LNCaP clone FGC (cell line): ENCODE data around the gene NUP205.

ENCODE experiments used
- DNase-seq: peaks from one replicate; pipeline ENCODE4 v3.0.0-alpha.2; 2011; ENCODE audit warnings: low read depth
- H3K4me3 ChIP-seq: 2 replicates; pipeline ENCODE4 v1.5.1; 2011; ENCODE audit warnings: mild to moderate bottlenecking, low read depth, low read length, control low read depth
- TF ChIP-seq, protein P1 (sequence below): IDR thresholded peaks from 2 replicates; pipeline ENCODE4 v1.5.1; 2012; ENCODE audit warnings: mild to moderate bottlenecking; ENCODE audit not compliant: control insufficient read depth, insufficient read depth; ENCODE audit errors: extremely low read depth

NUP205 gene

DNA sequence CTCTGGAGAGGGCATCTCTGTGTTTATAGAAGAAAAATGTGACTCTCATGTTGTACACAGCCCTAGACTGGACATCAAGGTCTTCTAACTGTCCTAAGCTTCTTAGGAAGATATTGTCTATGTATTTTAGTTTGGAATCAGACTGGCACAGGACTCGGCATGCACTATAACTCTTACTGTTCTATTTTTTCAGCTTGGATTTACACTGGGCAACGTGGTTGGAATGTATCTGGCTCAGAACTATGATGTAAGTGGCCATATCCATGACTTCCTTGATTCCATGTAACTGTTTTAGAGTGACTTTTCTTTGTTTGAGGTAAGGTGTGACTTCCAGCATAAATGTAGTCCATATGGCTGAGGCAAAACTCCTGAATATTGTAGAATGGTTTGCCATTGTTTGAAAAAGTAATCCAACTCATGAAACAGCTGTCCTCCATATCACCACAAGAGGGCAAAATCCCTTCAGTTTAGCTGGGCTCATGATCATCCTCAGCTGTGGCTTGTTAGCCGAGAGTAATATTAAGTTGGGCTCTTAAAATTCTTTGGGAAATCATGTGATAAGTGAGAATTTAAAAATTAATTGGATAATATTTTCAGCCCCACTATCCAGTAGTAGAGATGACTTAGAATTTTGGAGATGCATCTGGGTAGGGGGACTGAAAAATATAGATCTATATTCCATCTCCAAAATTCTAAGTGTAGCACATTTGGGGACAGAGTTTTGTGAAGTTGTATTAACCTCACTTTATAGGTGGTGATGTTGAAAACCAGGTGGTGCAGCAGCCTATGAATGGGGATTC, 115.0 kb downstream of the NUP205 start:
- H3K4me3 ChIP-seq, result no peak overlapping the region
- TF ChIP-seq, protein P1, sequence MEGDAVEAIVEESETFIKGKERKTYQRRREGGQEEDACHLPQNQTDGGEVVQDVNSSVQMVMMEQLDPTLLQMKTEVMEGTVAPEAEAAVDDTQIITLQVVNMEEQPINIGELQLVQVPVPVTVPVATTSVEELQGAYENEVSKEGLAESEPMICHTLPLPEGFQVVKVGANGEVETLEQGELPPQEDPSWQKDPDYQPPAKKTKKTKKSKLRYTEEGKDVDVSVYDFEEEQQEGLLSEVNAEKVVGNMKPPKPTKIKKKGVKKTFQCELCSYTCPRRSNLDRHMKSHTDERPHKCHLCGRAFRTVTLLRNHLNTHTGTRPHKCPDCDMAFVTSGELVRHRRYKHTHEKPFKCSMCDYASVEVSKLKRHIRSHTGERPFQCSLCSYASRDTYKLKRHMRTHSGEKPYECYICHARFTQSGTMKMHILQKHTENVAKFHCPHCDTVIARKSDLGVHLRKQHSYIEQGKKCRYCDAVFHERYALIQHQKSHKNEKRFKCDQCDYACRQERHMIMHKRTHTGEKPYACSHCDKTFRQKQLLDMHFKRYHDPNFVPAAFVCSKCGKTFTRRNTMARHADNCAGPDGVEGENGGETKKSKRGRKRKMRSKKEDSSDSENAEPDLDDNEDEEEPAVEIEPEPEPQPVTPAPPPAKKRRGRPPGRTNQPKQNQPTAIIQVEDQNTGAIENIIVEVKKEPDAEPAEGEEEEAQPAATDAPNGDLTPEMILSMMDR, result peak; percentile 82
- no peak for DNase-seq

DNA sequence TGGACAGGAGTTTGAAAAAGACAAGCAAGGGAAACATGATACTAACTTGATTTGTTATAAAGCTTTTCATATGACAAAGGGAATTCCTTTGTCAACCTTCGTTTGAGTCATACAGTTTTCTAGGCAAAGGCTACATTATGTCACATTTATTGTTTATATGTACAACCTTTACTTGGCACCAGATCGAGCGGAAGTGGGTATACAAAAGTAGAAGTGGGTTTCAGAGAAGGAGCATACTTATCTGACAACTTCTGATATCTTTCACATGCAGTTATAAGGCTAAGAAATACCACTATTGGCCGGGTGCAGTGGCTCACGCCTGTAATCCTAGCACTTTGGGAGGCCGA, 115.6 kb downstream of the NUP205 start:
- no peak for DNase-seq
- TF ChIP-seq, protein P1, result no peak
- H3K4me3 ChIP-seq, result no peak overlapping the region

DNA sequence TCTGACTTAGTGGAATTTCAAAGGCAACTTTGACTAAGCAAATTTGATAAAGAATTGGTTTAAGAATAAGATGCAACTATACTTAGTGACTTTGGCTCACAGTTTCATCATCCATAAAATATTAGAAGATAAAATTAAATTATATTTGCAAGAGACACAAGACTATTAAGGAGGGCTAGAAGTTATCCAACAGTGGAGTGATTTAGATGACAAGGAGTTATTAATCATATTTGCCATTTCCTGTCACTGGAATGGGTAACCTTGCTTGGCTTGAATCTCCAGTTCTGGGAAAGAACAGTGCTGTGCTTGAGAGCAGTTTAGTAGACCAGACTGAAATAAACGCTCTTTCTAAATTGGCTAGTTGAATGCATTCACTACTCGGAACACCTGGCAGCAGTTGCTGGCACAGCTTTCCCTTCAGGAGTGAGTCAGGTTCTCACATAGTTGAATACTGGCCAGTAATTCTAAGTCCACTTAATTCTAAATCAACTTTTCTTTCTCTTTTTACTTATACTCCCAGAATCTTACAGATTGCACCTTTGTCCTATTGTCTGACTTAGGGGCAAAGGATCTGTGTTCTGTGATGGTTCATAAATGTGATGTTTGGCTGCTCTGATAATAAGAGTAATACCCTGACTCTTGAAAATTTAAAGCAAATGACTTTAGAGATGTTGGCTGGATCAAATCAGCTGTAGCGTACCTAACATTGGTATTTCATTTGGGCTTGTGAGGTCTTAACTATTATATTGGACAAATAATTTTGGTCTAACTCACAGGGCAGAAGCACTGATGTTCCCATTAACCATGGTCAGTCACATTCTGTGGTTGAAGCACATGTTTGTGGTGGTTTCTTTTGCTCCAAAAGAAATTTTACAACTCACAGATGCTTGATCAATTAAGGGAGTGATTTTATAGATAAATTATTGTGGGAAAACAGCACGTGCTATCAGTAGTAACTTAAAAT, 121.2 kb downstream of the NUP205 start:
- TF ChIP-seq, protein P1, result no peak
- DNase-seq, result peak; percentile 91

DNA sequence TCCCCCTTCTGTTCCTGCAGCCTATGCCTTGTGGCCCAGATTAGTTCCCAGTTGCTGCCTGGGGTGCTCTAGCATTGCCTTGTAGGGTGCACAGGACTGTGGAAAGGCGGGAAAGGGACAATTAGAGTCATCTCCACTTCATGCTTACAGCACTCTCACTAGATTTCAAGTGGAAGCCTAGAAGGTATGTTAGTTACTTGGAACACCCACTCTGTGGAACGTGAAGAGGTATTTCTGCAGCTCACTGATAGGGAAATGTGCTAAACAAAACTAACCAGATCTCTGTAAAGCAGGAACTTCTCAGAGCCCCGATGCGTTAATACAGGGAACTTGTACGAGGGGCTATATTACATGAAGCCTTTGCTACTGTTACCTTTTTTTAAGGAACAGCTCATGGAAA, 124.0 kb downstream of the NUP205 start:
- DNase-seq, result no peak

More for the DNA sequence above, 121.2 kb downstream of the NUP205 start:
- no peak overlapping the region for H3K4me3 ChIP-seq

DNA sequence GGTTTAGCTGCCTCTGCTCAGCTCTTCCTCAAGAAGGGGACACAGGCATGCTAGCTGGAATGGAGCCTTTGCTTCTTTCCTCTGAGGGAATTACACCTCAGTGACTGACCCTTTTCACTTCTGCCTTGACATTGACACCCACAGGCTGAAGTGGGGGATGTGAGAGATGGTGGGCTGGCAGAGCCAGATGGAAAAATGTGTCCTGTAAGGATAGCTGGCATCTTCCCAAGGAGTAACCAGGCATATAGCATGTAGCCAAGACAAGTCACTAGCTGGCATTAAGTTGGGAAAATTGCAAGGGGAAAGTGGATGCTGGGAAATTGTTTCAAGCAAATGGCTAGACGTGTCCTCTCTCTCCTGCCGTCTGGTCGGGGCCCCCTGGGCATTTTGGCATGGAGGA, 124.5 kb downstream of the NUP205 start:
- DNase-seq, result no peak
- TF ChIP-seq, protein P1, result no peak
- H3K4me3 ChIP-seq, result no peak overlapping the region

More for the DNA sequence above, 124.0 kb downstream of the NUP205 start:
- TF ChIP-seq, protein P1, result no peak
- no peak overlapping the region for H3K4me3 ChIP-seq

DNA sequence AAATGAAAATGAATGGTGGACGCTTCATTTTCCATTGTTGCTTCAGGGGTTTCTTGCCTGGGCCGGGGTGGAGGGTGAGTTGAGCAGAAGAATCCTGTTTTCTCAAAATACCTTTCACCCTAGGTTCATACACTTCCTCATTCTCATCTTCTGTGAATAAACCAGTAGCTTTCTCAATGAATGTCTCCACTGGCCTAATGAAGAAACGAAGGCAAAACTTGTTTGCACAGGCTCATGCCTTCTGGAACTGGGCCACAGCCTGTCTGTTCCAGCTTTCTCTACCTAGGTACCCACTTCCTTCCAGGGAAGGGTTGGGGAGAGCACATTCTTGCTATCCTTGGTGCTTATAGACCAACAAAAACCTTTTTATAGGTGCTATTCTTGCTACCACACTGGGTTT, 125.9 kb downstream of the NUP205 start:
- TF ChIP-seq, protein P1, result no peak
- DNase-seq, result no peak
- no peak overlapping the region for H3K4me3 ChIP-seq
